Activated B cell treated with CpG ODN at 0.5 μM for 24 hours (primary cell): ENCODE data around the gene NFATC3. TPM values are rescaled to one million over a fixed set of nuclear protein-coding genes. Genes with fewer than 3 reads are reported as not detected.

Experiments used
- ATAC-seq: fragments of 200-7000 bp; cut with Tn5 transposase; one replicate; pipeline ENCODE4 v1.10.0; 2021; ENCODE audit warnings: low read depth, mild to moderate bottlenecking, moderate library complexity
- CTCF ChIA-PET: fragments of 350-600 bp; sonication (Branson Sonifier 250); formaldehyde crosslinking; loops from one replicate; lab custom pipeline; 2021; ENCODE audit warnings: antibody characterized with exemption; lab: Charles Lee
- POLR2A ChIA-PET: fragments of 350-600 bp; sonication (Branson Sonifier 250); formaldehyde crosslinking; loops from one replicate; lab custom pipeline; 2021; ENCODE audit warnings: antibody characterized with exemption; lab: Charles Lee
- DNase-seq: peaks from one replicate; pipeline ENCODE4 v3.0.0; 2022
- H3K27ac Mint-ChIP-seq: one replicate; pipeline ENCODE4 v1.8.0; 2020; ENCODE audit warnings: mixed read lengths
- H3K27me3 Mint-ChIP-seq: one replicate; pipeline ENCODE4 v1.8.0; 2021; ENCODE audit warnings: mixed read lengths
- H3K36me3 Mint-ChIP-seq: one replicate; pipeline ENCODE4 v1.8.0; 2021; ENCODE audit warnings: low read depth, mixed read lengths
- H3K4me1 Mint-ChIP-seq: one replicate; pipeline ENCODE4 v1.8.0; 2021; ENCODE audit warnings: mixed read lengths
- H3K4me3 Mint-ChIP-seq: one replicate; pipeline ENCODE4 v1.8.0; 2020; ENCODE audit warnings: mild to moderate bottlenecking, mixed read lengths
- H3K9me3 Mint-ChIP-seq: one replicate; pipeline ENCODE4 v1.8.0; 2020; ENCODE audit warnings: mixed read lengths
- intact Hi-C: fragments of 100-400 bp; cut with micrococcal nuclease; formaldehyde crosslinking; loops from one replicate; pipeline ENCODE4 v1.15.1; 2024
- total RNA-seq: library from RNA; stranded (reverse); gene quantifications from 2 replicates; pipeline ENCODE4 v1.2.3, GENCODE V29; 2022
- TF ChIP-seq, protein P1 (sequence below): fragments of 200-600 bp; IDR thresholded peaks from one replicate; pipeline ENCODE4 v1.8.0; 2022; ENCODE audit warnings: antibody characterized with exemption, mild to moderate bottlenecking

NFATC3 gene
- total RNA-seq, 1 donor from 2014 or later = 72.0 TPM

DNA sequence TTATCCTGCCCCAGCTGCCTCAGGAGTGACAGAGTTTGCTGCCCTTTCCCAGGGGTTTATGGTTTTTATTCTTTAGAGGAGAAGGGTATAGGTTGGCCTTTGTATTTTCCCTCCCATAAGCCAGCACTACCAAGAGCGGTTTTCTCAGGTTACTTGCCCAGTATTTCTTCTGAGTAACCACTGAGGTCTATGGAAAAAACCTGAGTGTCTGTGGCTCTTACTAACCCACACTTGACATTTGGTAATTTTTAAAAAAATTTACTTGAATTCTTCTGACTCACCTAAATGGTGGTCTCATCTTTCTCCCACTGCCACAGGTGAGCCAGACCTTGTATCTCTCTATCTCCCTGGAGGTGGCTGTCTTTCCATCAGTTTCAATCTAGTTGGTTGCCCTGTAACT, 185.2 kb downstream of the NFATC3 start:
- Mint-ChIP-seq H3K27ac (no peak overlapping the region), H3K4me3 (no peak overlapping the region), H3K4me1 (peaks cover 66% of the 10 kb centered on the region), H3K9me3 (no peaks in the 10 kb centered on the region), H3K36me3 (peaks cover 49% of the 10 kb centered on the region), H3K27me3 (no peaks in the 10 kb centered on the region)
- no peak for ATAC-seq
- TF ChIP-seq, protein P1, sequence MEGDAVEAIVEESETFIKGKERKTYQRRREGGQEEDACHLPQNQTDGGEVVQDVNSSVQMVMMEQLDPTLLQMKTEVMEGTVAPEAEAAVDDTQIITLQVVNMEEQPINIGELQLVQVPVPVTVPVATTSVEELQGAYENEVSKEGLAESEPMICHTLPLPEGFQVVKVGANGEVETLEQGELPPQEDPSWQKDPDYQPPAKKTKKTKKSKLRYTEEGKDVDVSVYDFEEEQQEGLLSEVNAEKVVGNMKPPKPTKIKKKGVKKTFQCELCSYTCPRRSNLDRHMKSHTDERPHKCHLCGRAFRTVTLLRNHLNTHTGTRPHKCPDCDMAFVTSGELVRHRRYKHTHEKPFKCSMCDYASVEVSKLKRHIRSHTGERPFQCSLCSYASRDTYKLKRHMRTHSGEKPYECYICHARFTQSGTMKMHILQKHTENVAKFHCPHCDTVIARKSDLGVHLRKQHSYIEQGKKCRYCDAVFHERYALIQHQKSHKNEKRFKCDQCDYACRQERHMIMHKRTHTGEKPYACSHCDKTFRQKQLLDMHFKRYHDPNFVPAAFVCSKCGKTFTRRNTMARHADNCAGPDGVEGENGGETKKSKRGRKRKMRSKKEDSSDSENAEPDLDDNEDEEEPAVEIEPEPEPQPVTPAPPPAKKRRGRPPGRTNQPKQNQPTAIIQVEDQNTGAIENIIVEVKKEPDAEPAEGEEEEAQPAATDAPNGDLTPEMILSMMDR = no peak
- ChIA-PET POLR2A (interaction anchor here (0.6 to 1.5 kb wide), 2 partner anchors 13 to 14 kb away, joined by 3 to 4 read pairs; no protein-coding TSS in a partner anchor), CTCF (no interaction called here)
- intact Hi-C loops = no loop called here
- DNase-seq = no peak

DNA sequence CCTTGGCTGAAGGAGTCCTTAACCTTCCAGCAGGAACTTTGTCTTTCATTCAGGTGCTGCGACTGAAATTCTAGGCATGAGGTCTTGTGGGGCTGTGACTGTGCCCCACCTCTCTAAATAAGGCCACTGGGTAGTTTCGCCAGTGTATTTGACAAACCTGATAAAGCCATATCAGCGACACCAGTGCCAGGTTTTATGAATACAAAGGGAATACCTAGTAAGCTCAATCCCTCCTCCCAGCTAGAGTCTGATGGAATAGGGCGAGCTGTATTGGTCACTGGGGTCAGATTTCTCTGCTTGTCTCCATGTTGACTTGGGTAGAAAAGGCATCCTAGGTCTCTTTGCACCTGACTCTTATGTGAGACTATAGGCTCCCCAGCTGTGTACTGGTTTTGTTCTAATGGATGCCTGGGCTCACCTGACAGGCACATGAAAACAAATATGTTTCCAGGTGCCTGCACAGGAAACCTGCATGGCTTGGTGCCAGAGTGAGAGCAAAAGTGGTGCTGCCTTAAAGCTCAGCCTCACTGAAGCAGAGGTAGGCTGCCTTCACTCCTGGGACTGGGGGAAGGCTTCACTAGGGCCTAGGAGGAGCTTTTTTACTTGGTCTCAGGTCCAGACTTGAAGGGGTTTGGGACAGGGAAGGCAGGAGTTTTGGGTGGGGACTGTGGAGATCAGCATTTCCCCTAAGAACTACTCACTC, 187.5 kb downstream of the NFATC3 start:
- intact Hi-C loops = no loop called here
- Mint-ChIP-seq H3K27me3 (no peaks in the 10 kb centered on the region), H3K4me1 (peaks cover 63% of the 10 kb centered on the region), H3K9me3 (no peaks in the 10 kb centered on the region), H3K27ac (peak overlapping the region; percentile 69), H3K4me3 (peak overlapping the region; percentile 46), H3K36me3 (peaks cover 55% of the 10 kb centered on the region)
- CTCF ChIA-PET = interaction anchor here (0.9 to 2.6 kb wide), 5 partner anchors 9 to 15 kb away, joined by 3 to 13 read pairs (median 7); partner anchors contain the start of gene SLC7A6
- no peak for ATAC-seq
- TF ChIP-seq, protein P1 = no peak
- POLR2A ChIA-PET = interaction anchor here (0.8 to 2.8 kb wide), 4 partner anchors 9 to 38 kb away, joined by 3 to 13 read pairs (median 6); partner anchors contain the start of genes PRMT7, SLC7A6 and SLC7A6OS
- no peak for DNase-seq

DNA sequence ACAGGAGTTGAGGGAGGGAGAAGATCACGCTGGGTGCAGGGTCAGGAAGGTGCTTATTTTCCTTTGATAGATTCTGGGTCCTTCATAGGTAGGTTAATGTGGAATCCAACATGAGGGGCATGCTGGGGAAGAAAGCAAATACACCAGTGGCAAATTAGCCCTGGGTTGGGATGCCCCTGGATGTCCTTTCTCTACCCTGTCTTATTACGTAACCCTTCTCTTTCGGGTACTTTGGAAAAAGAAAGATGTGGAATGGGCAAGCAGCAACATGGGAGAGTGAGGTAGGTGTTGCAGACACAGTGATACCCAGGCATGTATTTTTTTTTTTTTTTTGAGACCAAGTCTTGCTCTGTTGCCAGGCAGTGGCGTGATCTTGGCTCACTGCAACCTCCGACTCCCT, 188.3 kb downstream of the NFATC3 start:
- H3K4me3 Mint-ChIP-seq = peak overlapping the region; percentile 46
- peaks cover 52% of the 10 kb centered on the region for H3K36me3 Mint-ChIP-seq
- DNase-seq (no peak), ATAC-seq (no peak)
- POLR2A ChIA-PET = interaction anchor here (0.6 to 2.8 kb wide), 3 partner anchors 10 to 126 kb away, joined by 3 to 13 read pairs (median 8); partner anchors contain the start of genes PRMT7 and SLC7A6OS
- H3K27ac Mint-ChIP-seq = peak overlapping the region; percentile 69
- no peaks in the 10 kb centered on the region for H3K9me3 Mint-ChIP-seq
- intact Hi-C loops = no loop called here
- peaks cover 58% of the 10 kb centered on the region for H3K4me1 Mint-ChIP-seq
- TF ChIP-seq, protein P1 = no peak
- H3K27me3 Mint-ChIP-seq = no peaks in the 10 kb centered on the region
- CTCF ChIA-PET = interaction anchor here (1.7 to 2.6 kb wide), 3 partner anchors 9 to 12 kb away, joined by 7 to 13 read pairs (median 7); partner anchors contain the start of gene SLC7A6

DNA sequence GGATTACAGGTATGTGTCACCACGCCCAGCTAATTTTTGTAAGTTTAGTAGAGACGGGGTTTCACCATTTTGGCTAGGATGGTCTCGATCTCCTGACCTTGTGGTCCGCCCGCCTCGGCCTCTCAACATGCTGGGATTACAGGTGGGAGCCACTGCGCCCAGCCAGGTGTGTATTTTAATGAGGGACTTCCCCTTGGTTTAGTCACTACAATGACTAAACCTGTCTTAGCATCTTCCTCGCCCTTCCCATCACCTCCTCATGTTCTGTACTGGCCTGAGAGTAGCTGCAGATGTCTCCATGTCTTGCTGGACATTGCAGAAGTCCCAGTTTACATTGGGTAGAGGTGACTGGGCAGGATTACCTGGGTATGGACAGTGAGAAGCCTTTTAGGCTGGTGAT, 188.7 kb downstream of the NFATC3 start:
- Mint-ChIP-seq H3K4me1 (peaks cover 58% of the 10 kb centered on the region), H3K9me3 (no peaks in the 10 kb centered on the region), H3K4me3 (no peak overlapping the region), H3K36me3 (peaks cover 52% of the 10 kb centered on the region), H3K27me3 (no peaks in the 10 kb centered on the region), H3K27ac (peak overlapping the region; percentile 69)
- TF ChIP-seq, protein P1 = no peak
- POLR2A ChIA-PET = interaction anchor here (0.6 to 1.0 kb wide), 2 partner anchors 10 to 127 kb away, joined by 3 read pairs; no protein-coding TSS in a partner anchor
- intact Hi-C loops = no loop called here
- ATAC-seq (no peak), DNase-seq (no peak)
- CTCF ChIA-PET = interaction anchor here (1.2 to 2.6 kb wide), 3 partner anchors 10 to 12 kb away, joined by 3 to 13 read pairs (median 9); partner anchors contain the start of gene SLC7A6

DNA sequence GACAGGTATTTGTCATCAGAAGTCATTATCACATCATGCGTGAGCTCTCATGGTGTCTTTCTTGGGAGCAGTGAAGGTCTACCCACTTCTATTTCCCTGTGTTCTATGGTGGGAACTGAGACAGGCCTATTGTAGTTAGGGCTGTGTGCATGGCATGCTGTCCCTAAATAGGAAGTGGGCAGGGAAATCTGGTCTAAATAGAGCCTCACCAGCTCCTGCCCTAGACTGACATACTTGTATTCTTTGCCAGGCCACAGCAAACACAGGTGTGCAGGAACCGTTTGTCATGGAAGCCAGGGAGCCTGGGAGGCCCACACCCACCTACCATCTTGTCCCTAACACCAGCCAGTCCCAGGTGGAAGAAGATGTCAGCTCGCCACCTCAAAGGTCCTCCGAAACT, 189.3 kb downstream of the NFATC3 start:
- Mint-ChIP-seq H3K27me3 (no peaks in the 10 kb centered on the region), H3K27ac (peak overlapping the region; percentile 69), H3K4me3 (no peak overlapping the region), H3K36me3 (peaks cover 49% of the 10 kb centered on the region), H3K9me3 (no peaks in the 10 kb centered on the region), H3K4me1 (peaks cover 52% of the 10 kb centered on the region)
- intact Hi-C loops = no loop called here
- ChIA-PET POLR2A (interaction anchor here (0.5 to 1.0 kb wide), 4 partner anchors 9 to 480 kb away, joined by 3 to 8 read pairs (median 4); no protein-coding TSS in a partner anchor), CTCF (interaction anchor here (0.8 to 2.6 kb wide), 5 partner anchors 9 to 55 kb away, joined by 3 to 13 read pairs (median 4); partner anchors contain the start of gene SLC7A6)
- no peak for ATAC-seq
- TF ChIP-seq, protein P1 = no peak
- DNase-seq = no peak
